B cell (primary cell): ENCODE data around the gene MSL3B. TPM values are rescaled to one million over a fixed set of nuclear protein-coding genes. Genes with fewer than 3 reads are reported as not detected.

ENCODE experiments used
- ATAC-seq: fragments of 200-7000 bp; cut with Tn5 transposase; one replicate; pipeline ENCODE4 v1.10.0; 2021; ENCODE audit warnings: low read depth, mild to moderate bottlenecking, moderate number of reproducible peaks, moderate library complexity
- CTCF ChIA-PET: fragments of 350-600 bp; sonication (Branson Sonifier 250); formaldehyde crosslinking; loops from one replicate; lab custom pipeline; 2021; ENCODE audit warnings: antibody characterized with exemption, inconsistent platforms; lab: Charles Lee
- POLR2A ChIA-PET: fragments of 350-600 bp; sonication (Branson Sonifier 250); formaldehyde crosslinking; loops from one replicate; lab custom pipeline; 2021; ENCODE audit warnings: antibody characterized with exemption; lab: Charles Lee
- DNase-seq: peaks from one replicate; pipeline ENCODE4 v3.0.0; 2013
- H2AFZ ChIP-seq: 2 replicates; pipeline ENCODE4 v1.6.1; 2012; ENCODE audit warnings: mild to moderate bottlenecking, low read depth, low read length; ENCODE audit not compliant: insufficient read depth, poor library complexity, severe bottlenecking
- H3K27ac ChIP-seq, 2 donors: 1 replicate in 1 of 2; 2 replicates in 1 of 2; pipeline ENCODE4 v1.5.1; 2012 to 2013; ENCODE audit warnings: low read length in 2 of 2, mild to moderate bottlenecking in 2 of 2, moderate library complexity in 1 of 2
- H3K27me3 ChIP-seq, 4 experiments: fragments of 200-600 bp in 1 of 4; sonication (generic) in 1 of 4; replicated peaks in 1 of 4; 1 replicate in 2 of 4; 2 replicates in 2 of 4; pipeline versions ENCODE4 v1.6.1 to v1.7.0; 2013 to 2016; ENCODE audit warnings: low read length in 3 of 4, mild to moderate bottlenecking in 2 of 4, mixed read lengths in 1 of 4, moderate library complexity in 1 of 4; ENCODE audit not compliant: insufficient read depth in 4 of 4, control insufficient read depth in 3 of 4; ENCODE audit errors: control extremely low read depth in 1 of 4
- H3K36me3 ChIP-seq, 2 experiments: replicated peaks in 1 of 2; 1 replicate in 1 of 2; 2 replicates in 1 of 2; pipeline versions ENCODE4 v1.6.1 to v1.7.1; 2013; ENCODE audit warnings: low read length in 1 of 2; ENCODE audit not compliant: insufficient read depth in 2 of 2, control insufficient read depth in 1 of 2; ENCODE audit errors: control extremely low read depth in 1 of 2, extremely low read depth in 1 of 2
- H3K4me1 ChIP-seq, 2 donors: fragments of 200-600 bp in 1 of 2; sonication (generic) in 1 of 2; 1 replicate in 1 of 2; 2 replicates in 1 of 2; pipeline versions ENCODE4 v1.5.1 to v1.6.1; 2013 to 2017; ENCODE audit warnings: low read length in 2 of 2; ENCODE audit not compliant: control insufficient read depth in 2 of 2, insufficient read depth in 2 of 2
- H3K4me2 ChIP-seq: replicated peaks from 2 replicates; pipeline ENCODE3; 2012; ENCODE audit warnings: mild to moderate bottlenecking, low read depth, low read length; ENCODE audit not compliant: poor library complexity, severe bottlenecking
- H3K4me3 ChIP-seq, 5 experiments: fragments of 200-600 bp in 1 of 5; sonication (generic) in 1 of 5; 1 replicate in 3 of 5; 2 replicates in 2 of 5; pipeline versions ENCODE4 v1.5.1 to v1.7.0; 2011 to 2016; ENCODE audit warnings: low read length in 4 of 5, mild to moderate bottlenecking in 4 of 5, low read depth in 2 of 5, control low read depth in 1 of 5, moderate library complexity in 1 of 5; ENCODE audit not compliant: insufficient read depth in 1 of 5; ENCODE audit errors: control extremely low read depth in 1 of 5, extremely low read depth in 1 of 5
- H3K79me2 ChIP-seq: fragments of 200-600 bp; sonication (generic); one replicate; pipeline ENCODE4 v1.6.0; 2016; ENCODE audit warnings: low read length; ENCODE audit not compliant: control insufficient read depth, insufficient read depth
- H3K9ac ChIP-seq: fragments of 200-600 bp; sonication (generic); 2 replicates; pipeline ENCODE4 v1.6.1; 2017; ENCODE audit warnings: mild to moderate bottlenecking, low read length, moderate library complexity
- H3K9me3 ChIP-seq, 3 donors: one replicate each; pipeline versions ENCODE4 v1.6.1 to v1.7.1; 2013; ENCODE audit warnings: low read length in 2 of 3; ENCODE audit not compliant: control insufficient read depth in 2 of 3, insufficient read depth in 1 of 3; ENCODE audit errors: control extremely low read depth in 1 of 3
- H4K20me1 ChIP-seq: 2 replicates; pipeline ENCODE4 v1.6.0; 2012; ENCODE audit warnings: mild to moderate bottlenecking, low read length; ENCODE audit not compliant: insufficient read depth, control insufficient read depth, poor library complexity, severe bottlenecking
- H3K27ac Mint-ChIP-seq: one replicate; pipeline ENCODE4 v1.8.0; 2021; ENCODE audit warnings: mixed read lengths
- H3K27me3 Mint-ChIP-seq: one replicate; pipeline ENCODE4 v1.8.0; 2021; ENCODE audit warnings: mixed read lengths
- H3K4me1 Mint-ChIP-seq: one replicate; pipeline ENCODE4 v1.8.0; 2021; ENCODE audit warnings: mixed read lengths
- H3K4me3 Mint-ChIP-seq: one replicate; pipeline ENCODE4 v1.8.0; 2021; ENCODE audit warnings: mixed read lengths
- H3K9me3 Mint-ChIP-seq: one replicate; pipeline ENCODE4 v1.8.0; 2022; ENCODE audit warnings: mixed read lengths; ENCODE audit not compliant: insufficient read depth
- EZH2 ChIP-seq: IDR thresholded peaks from 2 replicates; pipeline ENCODE4 v1.6.1; 2012; ENCODE audit warnings: borderline replicate concordance, low read depth, mild to moderate bottlenecking, moderate library complexity, low read length; ENCODE audit not compliant: insufficient read depth, poor library complexity, severe bottlenecking
- WGBS: methylation state at CpG from one replicate; pipeline ENCODE4 v1.1.5; 2013; ENCODE audit warnings: missing lambda C conversion rate; ENCODE audit not compliant: insufficient coverage; 5-methylcytosine and 5-hydroxymethylcytosine counted together
- intact Hi-C: fragments of 100-400 bp; cut with micrococcal nuclease; formaldehyde crosslinking; loops from one replicate; pipeline ENCODE4 v1.10.0; 2022
- polyA plus RNA-seq: library from polyadenylated mRNA; depleted of rRNA; stranded (reverse); fragments of >200 nt; gene quantifications from 2 replicates; pipeline ENCODE4 v1.2.3, GENCODE V29; 2012
- total RNA-seq, 2 donors: library from RNA; stranded (reverse); fragments of 120-200 nt in 1 of 2; gene quantifications; 1 replicate in 1 of 2; 2 replicates in 1 of 2; pipeline versions ENCODE4 v1.2.3 to v1.2.4, GENCODE V29; 2013 to 2022
- TF ChIP-seq, protein P1 (sequence below): fragments of 200-600 bp; IDR thresholded peaks from one replicate; pipeline ENCODE4 v1.8.0; 2022; ENCODE audit warnings: antibody characterized with exemption, mild to moderate bottlenecking

Gene MSL3B

DNA sequence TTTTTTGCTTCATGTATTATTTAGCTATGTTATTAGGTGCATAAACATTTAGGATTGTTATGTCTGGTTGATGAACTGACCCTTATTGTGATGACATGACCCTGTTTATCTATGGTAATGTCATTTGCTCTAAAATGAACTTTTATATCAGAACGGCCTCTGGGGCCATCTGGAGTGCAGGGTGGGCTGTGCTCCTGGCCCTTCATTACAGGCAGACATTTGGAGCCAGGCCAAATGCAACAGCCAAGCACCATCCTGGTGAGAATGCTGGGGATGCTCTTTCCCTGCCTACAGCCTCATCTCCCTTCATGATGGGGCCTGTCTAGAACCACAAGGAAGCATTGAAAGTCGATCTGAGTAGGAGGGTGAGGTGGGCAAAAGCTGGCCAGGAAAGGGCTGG is 51.9 kb downstream of the MSL3B start:
- Mint-ChIP-seq H3K4me3 (no peak overlapping the region), H3K9me3 (no peaks in the 10 kb centered on the region), H3K27me3 (peaks cover 16% of the 10 kb centered on the region), H3K27ac (no peak overlapping the region), H3K4me1 (no peaks in the 10 kb centered on the region)
- H3K9ac ChIP-seq, result no peak overlapping the region
- ATAC-seq (no peak), DNase-seq (no peak)
- ChIA-PET CTCF (interaction anchor here (0.6 kb wide), 1 partner anchor 692 kb away, joined by 3 read pairs; no protein-coding TSS in a partner anchor), POLR2A (no interaction called here)
- 83% methylated on average over 1 of the region's 2 CpGs for WGBS
- H2AFZ ChIP-seq, result no peak overlapping the region
- H3K4me3 ChIP-seq, result no peak overlapping the region
- intact Hi-C loops, result no loop called here
- H3K27ac ChIP-seq, result no peak overlapping the region
- H3K27me3 ChIP-seq, result peaks cover 0 to 5% (median 0%) of the 10 kb centered on the region in 4 experiments
- no peaks in the 10 kb centered on the region for H4K20me1 ChIP-seq
- H3K4me1 ChIP-seq, result no peaks in the 10 kb centered on the region
- H3K36me3 ChIP-seq, result no peaks in the 10 kb centered on the region
- no peaks in the 10 kb centered on the region for H3K79me2 ChIP-seq
- peaks cover 0 to 6% (median 0%) of the 10 kb centered on the region in 3 donors for H3K9me3 ChIP-seq
- H3K4me2 ChIP-seq, result no peak overlapping the region
- TF ChIP-seq EZH2, result no peak
- TF ChIP-seq, protein P1, sequence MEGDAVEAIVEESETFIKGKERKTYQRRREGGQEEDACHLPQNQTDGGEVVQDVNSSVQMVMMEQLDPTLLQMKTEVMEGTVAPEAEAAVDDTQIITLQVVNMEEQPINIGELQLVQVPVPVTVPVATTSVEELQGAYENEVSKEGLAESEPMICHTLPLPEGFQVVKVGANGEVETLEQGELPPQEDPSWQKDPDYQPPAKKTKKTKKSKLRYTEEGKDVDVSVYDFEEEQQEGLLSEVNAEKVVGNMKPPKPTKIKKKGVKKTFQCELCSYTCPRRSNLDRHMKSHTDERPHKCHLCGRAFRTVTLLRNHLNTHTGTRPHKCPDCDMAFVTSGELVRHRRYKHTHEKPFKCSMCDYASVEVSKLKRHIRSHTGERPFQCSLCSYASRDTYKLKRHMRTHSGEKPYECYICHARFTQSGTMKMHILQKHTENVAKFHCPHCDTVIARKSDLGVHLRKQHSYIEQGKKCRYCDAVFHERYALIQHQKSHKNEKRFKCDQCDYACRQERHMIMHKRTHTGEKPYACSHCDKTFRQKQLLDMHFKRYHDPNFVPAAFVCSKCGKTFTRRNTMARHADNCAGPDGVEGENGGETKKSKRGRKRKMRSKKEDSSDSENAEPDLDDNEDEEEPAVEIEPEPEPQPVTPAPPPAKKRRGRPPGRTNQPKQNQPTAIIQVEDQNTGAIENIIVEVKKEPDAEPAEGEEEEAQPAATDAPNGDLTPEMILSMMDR, result no peak

DNA sequence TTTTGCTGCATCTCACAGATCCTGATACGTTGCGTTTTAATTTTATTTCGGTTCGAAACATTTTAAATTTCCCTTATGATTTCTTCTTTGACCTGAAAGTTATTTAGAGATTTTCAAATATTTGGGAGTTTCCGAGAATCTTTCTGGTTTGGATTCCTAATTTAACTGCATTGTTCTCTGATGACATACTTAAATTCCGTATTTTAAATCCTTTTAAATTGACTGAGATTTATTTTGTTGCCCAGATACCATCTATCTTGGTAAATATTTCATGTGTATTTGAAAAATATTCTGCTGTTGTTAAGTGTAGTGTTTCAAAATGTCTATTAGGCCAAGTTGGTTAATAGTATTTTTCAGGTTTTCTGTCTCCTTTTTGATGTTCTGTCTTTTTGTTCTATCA is 52.3 kb downstream of the MSL3B start:
- Mint-ChIP-seq H3K27ac (no peak overlapping the region), H3K4me1 (no peaks in the 10 kb centered on the region), H3K4me3 (no peak overlapping the region), H3K9me3 (no peaks in the 10 kb centered on the region), H3K27me3 (peaks cover 18% of the 10 kb centered on the region)
- H3K9ac ChIP-seq, result no peak overlapping the region
- CTCF ChIA-PET, result no interaction called here
- no CpG with 5 or more reads among the region's 6 CpGs for WGBS
- H3K79me2 ChIP-seq, result no peaks in the 10 kb centered on the region
- H3K27ac ChIP-seq, result no peak overlapping the region
- TF ChIP-seq, protein P1, result no peak
- TF ChIP-seq EZH2, result no peak
- H3K9me3 ChIP-seq, result peaks cover 0 to 6% (median 0%) of the 10 kb centered on the region in 3 donors
- H3K4me3 ChIP-seq, result no peak overlapping the region
- no peak for ATAC-seq
- intact Hi-C loops, result no loop called here
- no peaks in the 10 kb centered on the region for H3K4me1 ChIP-seq
- no peaks in the 10 kb centered on the region for H3K36me3 ChIP-seq
- H4K20me1 ChIP-seq, result no peaks in the 10 kb centered on the region
- H2AFZ ChIP-seq, result no peak overlapping the region
- peaks cover 0 to 5% (median 0%) of the 10 kb centered on the region in 4 experiments for H3K27me3 ChIP-seq
- H3K4me2 ChIP-seq, result no peak overlapping the region
- POLR2A ChIA-PET, result no interaction called here
- no peak for DNase-seq

Other genes starting within 250 kb of the MSL3B start
- not detected in 2 replicates for gene UGT1A10, start 231.9 kb downstream of the MSL3B start, total RNA-seq
- gene UGT1A10, start 231.9 kb downstream of the MSL3B start, polyA plus RNA-seq, result not detected in 2 replicates
- not detected in 2 replicates for gene UGT1A9, start 196.5 kb downstream of the MSL3B start, total RNA-seq
- not detected in 2 replicates for gene UGT1A9, start 196.5 kb downstream of the MSL3B start, polyA plus RNA-seq
- not detected in 2 replicates for gene UGT1A7, start 186.5 kb downstream of the MSL3B start, total RNA-seq
- gene UGT1A7, start 186.5 kb downstream of the MSL3B start, polyA plus RNA-seq, result not detected in 2 replicates
- gene UGT1A6, start 175.5 kb downstream of the MSL3B start, total RNA-seq, result not detected in 2 replicates
- not detected in 2 replicates for gene UGT1A6, start 175.5 kb downstream of the MSL3B start, polyA plus RNA-seq
- gene UGT1A5, start 155.5 kb downstream of the MSL3B start, total RNA-seq, result not detected in 2 replicates
- not detected in 2 replicates for gene UGT1A5, start 155.5 kb downstream of the MSL3B start, polyA plus RNA-seq
- gene UGT1A4, start 149.7 kb downstream of the MSL3B start, total RNA-seq, result not detected in 2 replicates
- not detected in 2 replicates for gene UGT1A4, start 149.7 kb downstream of the MSL3B start, polyA plus RNA-seq
- gene UGT1A3, start 139.3 kb downstream of the MSL3B start, total RNA-seq, result not detected in 2 replicates
- not detected in 2 replicates for gene UGT1A3, start 139.3 kb downstream of the MSL3B start, polyA plus RNA-seq
- gene UGT1A1, start 108.1 kb downstream of the MSL3B start, total RNA-seq, result not detected in 2 replicates
- gene UGT1A1, start 108.1 kb downstream of the MSL3B start, polyA plus RNA-seq, result not detected in 2 replicates
- not detected in 2 replicates for gene MROH2A, start 90.1 kb downstream of the MSL3B start, total RNA-seq
- gene MROH2A, start 90.1 kb downstream of the MSL3B start, polyA plus RNA-seq, result not detected in 2 replicates
- gene HJURP, start 13.9 kb downstream of the MSL3B start, total RNA-seq, result 0.42 and 0.73 TPM in 2 replicates
- 0.65 and 0.73 TPM in 2 replicates for gene HJURP, start 13.9 kb downstream of the MSL3B start, polyA plus RNA-seq
- not detected in 2 replicates for gene TRPM8, start 49.0 kb upstream of the MSL3B start, total RNA-seq
- not detected in 2 replicates for gene TRPM8, start 49.0 kb upstream of the MSL3B start, polyA plus RNA-seq
- not detected in 2 replicates for gene SPP2, start 182.3 kb upstream of the MSL3B start, total RNA-seq
- not detected in 2 replicates for gene SPP2, start 182.3 kb upstream of the MSL3B start, polyA plus RNA-seq